CD4-positive, alpha-beta T cell treated with Interleukin-12 subunit alpha and Interleukin-12 subunit beta, for 1 hour (primary cell): ENCODE data around the gene PIANP.

Experiments used
- DNase-seq: peaks from one replicate; pipeline ENCODE4 v3.0.0-alpha.2; 2020

The PIANP gene

GRCh38 chr12:6666211-6666610 lies 34.4 kb downstream of the PIANP start:
- no peak for DNase-seq

- DNase-seq = no peak
These were observed 35.7 kb downstream of the PIANP start for GRCh38 chr12:6664902-6665301.

GRCh38 chr12:6662906-6663742 lies 37.5 kb downstream of the PIANP start, which contains the start of gene ING4:
ING4 (minus strand) TSS chr12:6663119; CDS start chr12:6663101, 18 bp downstream.
- peak; percentile 99 for DNase-seq

- no peak for DNase-seq
These were observed 38.1 kb downstream of the PIANP start for GRCh38 chr12:6662602-6662905.

GRCh38 chr12:6653987-6654386 lies 46.6 kb downstream of the PIANP start:
- DNase-seq = no peak

GRCh38 chr12:6653342-6653741 lies 47.3 kb downstream of the PIANP start:
- no peak for DNase-seq

- no peak for DNase-seq
These were observed 48.2 kb downstream of the PIANP start for GRCh38 chr12:6652391-6652790.

- DNase-seq = no peak
These were observed 49.8 kb downstream of the PIANP start for GRCh38 chr12:6650832-6651231.

GRCh38 chr12:6647083-6647604 lies 53.5 kb downstream of the PIANP start, which contains the start of gene ACRBP:
ACRBP (minus strand) TSS chr12:6647432; CDS start chr12:6647366, 66 bp downstream.
- DNase-seq = peak; percentile 35

- no peak for DNase-seq
These were observed 54.1 kb downstream of the PIANP start for GRCh38 chr12:6646276-6647082.

GRCh38 chr12:6644903-6645302 lies 55.7 kb downstream of the PIANP start:
- no peak for DNase-seq

GRCh38 chr12:6644257-6644596 lies 56.4 kb downstream of the PIANP start:
- no peak for DNase-seq
